Activated T-cell treated with anti-CD3 and anti-CD28 coated beads, Interleukin-2, amount 50 U/mL, for 48 hours (primary cell): ENCODE data around the gene LDLRAD4.
A peak's percentile ranks its signal among the peaks of the same experiment; 100 is the strongest.

Source experiments
- DNase-seq, 2 experiments: peaks; one replicate each; pipeline ENCODE4 v3.0.0-alpha.2; 2020

Gene LDLRAD4

DNA sequence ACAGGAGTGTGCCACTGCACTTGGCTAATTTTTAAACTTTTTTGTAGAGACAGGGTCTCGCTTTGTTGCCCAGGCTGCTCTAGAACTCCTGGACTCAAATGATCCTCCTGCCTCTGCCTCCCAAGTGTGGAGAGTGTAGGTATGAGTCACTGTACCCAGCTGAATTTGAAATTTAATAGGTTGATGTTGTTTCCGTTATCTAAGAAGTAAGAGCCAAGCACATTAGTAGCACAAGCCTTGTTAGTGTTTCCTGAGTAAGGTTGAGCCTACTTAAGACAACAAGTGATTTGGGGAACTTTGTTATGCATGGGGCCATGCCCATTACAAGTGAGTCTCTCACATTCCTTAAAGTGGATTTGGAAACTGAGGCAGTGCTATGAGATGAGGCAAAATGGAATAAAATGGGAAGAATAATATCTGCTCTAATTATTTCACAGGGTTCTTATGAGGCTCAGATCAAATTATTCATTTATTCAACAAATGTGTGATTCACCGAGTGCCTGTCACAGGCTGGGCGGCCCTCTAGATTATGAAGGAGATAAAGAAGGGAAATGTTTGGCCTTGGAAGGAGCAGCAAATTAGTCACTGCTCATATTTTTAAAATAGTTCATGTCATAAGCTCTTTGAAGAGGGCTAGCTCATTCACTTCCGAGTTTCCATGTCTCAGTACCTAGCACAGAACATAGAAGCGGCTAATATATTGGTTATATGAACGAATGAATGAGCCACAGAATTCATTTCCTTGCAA, 217.2 kb downstream of the LDLRAD4 start:
- DNase-seq, result no peak

DNA sequence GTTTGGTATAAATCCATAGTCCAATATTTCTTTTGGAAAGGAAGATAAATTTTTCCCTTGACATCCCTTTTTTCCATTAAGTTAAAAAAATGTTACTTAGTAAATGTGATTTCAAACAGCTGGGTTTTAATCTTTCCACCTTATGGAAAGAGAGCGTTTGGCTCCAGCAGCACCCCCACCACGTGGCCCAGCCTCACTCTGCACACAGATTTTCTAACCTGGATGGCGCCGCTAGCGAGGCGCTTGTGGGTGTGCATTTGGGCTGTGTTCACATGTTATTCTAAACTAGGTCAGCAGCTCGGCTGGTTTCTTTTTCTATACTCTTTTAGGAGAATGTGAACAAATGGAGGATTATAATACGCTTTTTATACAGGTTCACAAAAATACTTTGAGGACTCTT, 218.0 kb downstream of the LDLRAD4 start:
- DNase-seq, result peak in 1 of 2 experiments; percentile 47

DNA sequence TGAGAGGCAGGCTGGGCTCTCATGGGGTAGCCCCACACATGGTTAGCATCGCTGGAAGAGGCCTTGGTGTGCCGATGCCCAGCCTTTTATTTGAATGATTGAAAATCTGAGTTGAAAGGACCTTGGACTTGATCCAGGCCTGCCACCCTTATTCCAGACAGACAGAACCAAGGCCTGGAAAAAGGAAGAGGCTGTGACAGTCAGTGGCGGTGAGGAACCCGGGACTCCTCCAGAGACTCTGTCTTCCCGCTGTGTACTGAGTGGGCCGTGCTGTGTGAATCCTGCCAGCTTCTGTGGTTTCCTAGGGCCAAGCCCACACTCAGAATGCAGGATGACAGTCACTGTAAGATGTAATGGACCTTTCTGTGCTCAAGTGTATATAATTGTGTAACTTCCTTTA, 218.5 kb downstream of the LDLRAD4 start:
- DNase-seq, result peak; percentile 50 to 54

GRCh38 chr18:13437796-13438506, 219.4 kb downstream of the LDLRAD4 start:
- DNase-seq, result peak; percentile 61 to 72

DNA sequence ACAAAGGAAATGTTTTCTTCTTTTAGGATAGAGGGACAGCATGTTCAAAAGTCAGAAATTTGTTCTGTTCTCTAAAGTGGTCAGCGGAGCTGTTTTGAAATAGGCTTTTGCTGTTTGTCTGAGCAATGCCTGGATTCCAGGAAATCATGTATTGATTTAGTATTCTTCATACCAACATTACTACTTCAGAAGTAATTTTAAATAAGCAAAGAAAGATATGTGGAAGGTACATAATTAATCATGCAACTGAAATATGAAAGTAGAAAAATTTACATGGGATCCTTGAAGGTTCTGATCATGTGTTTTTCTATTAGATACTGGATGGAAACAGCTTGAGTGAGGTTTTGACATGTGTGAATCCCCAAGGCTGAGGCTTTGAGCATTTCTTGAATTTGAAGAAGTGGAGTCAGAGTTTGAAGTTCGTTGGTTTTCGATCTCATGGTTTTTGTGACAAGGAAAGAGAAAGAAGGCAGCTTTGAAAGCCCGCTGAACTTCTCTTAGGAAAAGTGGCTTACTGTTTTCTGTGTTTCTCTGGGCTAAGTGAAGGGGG, 220.0 kb downstream of the LDLRAD4 start:
- DNase-seq, result no peak

DNA sequence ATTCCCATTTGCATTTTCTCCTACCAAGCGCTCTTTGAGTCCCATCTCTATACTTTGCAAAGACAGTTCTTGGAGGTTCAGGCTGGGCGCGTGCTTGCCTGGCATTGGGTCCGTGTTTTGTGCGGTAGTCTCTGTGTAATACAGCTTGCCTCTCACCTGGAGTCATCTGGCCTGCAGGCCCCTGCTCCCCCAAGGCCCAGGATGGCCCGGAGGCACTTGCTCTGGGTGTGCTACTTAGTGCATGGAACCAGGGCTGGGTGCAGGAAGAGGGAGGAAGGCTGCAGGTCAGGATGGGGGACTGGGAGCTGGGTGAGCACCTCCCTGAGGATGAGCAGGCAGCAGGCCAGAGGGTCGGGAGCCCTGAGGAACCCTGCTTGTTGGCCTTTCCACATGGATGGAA, 220.9 kb downstream of the LDLRAD4 start:
- DNase-seq, result no peak

DNA sequence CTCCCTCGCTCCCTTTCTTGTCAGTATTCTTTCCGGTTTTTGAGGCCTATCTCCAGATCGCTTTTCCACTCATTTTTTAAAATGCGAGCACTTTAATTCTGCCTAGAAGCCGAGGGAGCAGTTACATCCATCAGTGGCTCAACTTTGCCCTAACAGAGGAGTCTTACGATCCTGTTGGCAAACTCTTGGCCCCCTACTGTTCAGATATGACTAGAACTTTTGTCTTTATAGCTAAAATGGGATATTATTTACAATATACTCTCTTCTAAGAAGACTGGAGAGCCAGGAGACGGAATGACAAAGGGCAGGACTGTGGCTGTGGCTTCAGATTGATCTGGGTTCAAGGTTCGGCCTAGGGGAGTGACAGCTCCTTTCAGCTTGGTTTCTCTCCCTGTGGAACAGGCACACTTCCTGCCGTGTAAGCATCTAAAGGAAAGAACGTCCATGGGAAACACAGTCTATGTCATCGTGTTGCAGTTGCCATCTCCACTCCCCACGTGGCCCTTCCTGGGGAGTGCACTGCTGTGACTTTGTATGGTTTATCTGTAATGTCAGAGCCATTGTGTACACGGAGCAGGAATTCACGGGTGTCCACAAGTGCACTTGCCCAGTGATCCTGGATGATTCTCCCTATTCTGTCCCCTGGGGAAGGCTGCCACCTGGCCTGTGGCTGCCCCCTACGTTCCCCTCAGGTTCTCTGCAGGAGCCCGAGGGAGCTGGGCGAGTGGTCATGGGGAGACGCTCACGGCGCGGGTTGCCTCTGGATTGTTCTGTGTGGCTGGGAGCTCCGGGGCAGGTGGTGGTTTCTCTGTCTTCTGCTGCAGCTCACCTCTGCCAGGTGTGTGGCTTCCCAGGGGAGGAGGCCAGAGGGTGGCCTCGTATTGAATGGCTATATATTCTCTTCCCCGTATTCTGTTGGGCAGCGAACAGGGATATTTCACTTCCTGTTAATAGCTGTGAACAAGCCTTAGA, 222.0 kb downstream of the LDLRAD4 start:
- no peak for DNase-seq

GRCh38 chr18:13441736-13442135, 223.2 kb downstream of the LDLRAD4 start:
- no peak for DNase-seq

DNA sequence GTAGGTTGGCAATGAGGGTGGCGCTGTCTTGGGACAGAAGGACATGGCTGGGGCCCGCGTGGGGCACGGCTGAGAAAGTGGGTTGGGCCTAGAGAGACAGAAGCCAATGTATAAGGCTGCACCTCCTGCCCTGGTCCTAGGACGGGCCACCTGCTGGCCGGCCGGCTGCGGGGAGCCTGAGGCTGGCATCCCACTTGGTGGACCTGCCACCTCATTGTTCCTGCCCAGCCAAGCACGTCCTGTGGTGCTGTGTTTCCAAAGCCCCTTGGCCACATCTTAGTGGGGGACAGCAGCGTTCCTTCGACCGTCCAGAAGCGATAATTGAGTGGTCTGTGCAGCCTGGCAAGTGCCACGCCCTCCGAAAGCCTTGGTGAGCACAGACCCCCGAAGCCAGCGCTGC, 223.9 kb downstream of the LDLRAD4 start:
- no peak for DNase-seq

- DNase-seq, result no peak
Measured at GRCh38 chr18:13443552-13443951, 225.0 kb downstream of the LDLRAD4 start.

DNA sequence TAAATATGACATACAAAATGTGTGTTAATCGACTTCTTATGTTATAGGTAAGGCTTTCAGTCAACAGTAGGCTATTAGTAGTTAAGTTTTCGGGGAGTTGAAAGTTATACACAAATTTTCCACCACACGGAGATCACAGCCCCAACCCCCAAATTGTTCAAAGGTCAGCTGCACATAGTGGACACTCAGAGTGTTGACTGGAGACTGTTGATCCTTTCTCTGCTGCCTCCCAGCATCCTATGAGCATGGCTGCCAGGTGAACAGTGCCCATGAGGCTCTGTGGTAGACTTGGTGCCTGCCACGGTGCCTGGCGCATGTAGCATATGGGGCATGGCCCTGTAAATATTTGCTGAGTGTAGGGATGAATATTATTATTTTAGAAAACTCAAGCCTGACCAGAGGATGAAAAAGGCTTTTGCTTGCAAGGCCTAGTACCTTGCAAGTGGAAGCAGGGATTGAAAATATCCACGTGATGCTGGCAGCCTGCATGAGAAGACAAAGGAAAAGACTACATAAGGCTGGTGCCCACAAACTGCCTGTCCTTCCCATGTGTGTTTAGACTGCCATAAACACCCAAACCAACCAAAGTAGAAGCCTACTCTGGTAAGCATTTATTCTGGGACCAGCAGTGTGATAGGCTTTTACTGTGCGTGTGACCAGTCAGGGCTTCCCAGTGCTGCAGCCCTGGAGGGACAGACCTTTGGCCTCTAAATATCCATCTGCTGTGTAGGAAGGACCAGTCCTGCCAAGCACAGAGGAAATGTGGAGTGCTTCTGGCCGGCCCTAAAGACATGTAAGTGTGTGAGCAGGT, 226.1 kb downstream of the LDLRAD4 start:
- DNase-seq, result no peak

- no peak for DNase-seq
Measured at GRCh38 chr18:13445241-13445897, 226.8 kb downstream of the LDLRAD4 start.

DNA sequence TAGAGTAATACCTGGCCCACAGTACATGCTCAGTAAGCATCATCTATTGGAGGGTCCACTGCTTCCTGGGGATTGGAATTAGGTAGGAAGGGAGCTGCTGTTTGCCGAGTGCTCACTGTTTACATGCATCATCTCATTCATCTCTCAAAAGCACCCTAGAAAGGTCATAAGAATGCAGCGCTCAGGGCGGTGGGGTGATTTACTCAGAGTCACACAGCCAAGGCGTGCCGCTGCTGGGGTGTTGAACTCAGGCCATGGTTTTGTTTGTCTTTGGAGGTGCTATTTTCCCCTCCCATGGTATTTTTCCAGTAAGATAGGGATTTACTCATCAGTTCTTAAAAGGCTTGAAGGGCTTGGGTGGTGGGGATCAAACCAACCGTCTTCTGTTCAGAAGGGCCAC, 227.5 kb downstream of the LDLRAD4 start:
- no peak for DNase-seq

- DNase-seq, result peak; percentile 68 to 78
Measured at GRCh38 chr18:13446610-13447461, 228.3 kb downstream of the LDLRAD4 start.

GRCh38 chr18:13447621-13448334, 229.2 kb downstream of the LDLRAD4 start:
- no peak for DNase-seq

DNA sequence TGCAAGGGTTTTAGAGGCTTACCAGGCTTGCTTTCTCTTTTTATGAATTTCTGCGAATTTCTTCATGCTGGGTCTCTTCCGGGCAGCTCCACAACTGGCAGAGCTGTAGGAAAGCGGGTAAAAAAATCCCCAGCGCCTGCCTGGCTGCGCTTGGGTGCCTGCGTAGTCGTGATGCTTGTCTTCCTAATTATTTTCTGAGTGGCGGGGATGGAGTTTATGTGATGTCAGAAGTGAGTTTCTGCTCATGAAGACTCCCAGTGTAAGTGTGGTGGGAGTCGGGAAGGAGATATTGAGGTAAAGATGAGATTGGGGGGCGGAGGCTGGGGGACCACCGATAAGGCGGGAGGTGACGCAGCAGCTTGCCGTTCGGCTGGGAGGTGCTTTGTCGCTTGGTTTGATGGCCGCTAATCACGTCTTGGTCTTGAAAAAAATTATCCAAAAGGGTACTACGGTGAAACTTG, 229.8 kb downstream of the LDLRAD4 start:
- DNase-seq, result no peak

DNA sequence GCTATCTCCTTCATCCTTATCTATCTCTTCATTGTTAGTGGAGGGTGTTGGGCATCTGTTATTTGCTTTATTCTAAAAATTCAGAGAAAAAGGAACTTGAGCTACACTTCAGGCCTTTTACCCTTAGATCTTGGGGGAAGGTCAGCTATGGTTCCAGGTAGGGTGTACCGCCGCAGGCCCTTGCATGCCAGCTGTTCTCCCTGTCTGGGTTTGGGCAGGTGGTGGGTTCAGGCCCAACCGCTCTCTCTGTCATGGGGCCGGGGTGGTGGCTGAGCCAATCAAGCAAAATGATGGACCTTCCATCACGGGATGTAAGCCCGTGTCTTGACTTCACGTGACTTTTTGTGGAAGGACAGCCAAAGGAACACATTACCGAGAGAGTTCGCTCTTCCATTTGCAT, 231.1 kb downstream of the LDLRAD4 start:
- DNase-seq, result no peak

GRCh38 chr18:13450289-13451212, 232.0 kb downstream of the LDLRAD4 start:
- DNase-seq, result no peak

GRCh38 chr18:13451213-13451540, 232.6 kb downstream of the LDLRAD4 start:
- no peak for DNase-seq
